ENCODE measurements around the gene KIF27. TPM values are rescaled to one million over a fixed set of nuclear protein-coding genes. Genes with fewer than 3 reads are reported as not detected.
"Not testable (repeated sequence)": the region's sequence is repeated elsewhere in the genome, so short reads cannot be mapped to it uniquely, and the experiment has no call there.

KIF27 gene
- total RNA-seq, 1 donor from 2014 or later: 9.4 TPM

DNA sequence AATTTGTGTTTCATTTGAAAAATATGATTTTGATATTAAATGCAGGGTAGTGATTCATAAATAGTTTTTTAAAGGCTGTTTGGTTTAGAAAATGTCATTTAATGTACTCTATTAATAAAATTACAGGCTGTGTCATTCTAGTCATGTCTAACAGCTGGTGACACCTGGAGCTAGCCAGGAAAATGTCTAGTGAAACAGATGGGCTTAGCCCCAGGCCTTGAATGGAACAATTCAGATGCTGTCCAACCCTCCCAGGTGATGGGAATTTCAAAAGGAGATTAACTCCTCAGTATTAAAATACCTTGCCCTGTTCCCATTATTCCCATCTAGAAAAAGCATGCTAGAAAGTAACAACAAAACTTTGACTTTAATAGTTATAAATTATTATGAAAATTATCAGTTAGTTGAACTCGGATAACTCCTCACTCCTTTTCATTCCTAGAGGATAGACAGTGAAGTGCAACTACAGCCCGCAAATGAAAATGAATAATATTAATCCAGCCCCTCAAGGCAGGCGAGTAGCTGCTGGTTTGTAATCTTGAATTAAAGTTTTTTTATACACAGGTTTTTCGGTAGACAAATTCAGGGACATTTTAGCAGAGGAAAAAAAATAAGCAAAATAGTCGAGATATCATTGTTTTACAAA is 90.7 kb downstream of the KIF27 start:
- DNase-seq (ENCODE audit: low read depth, low spot score); H3K9me3 Mint-ChIP-seq; H3K27me3 Mint-ChIP-seq (ENCODE audit: low read depth); H3K36me3 Mint-ChIP-seq (ENCODE audit: low read depth); H3K4me1 Mint-ChIP-seq; H3K27ac Mint-ChIP-seq (ENCODE audit: unreplicated experiment); H3K4me3 Mint-ChIP-seq: not testable (repeated sequence)
- TF ChIP-seq, protein P1, sequence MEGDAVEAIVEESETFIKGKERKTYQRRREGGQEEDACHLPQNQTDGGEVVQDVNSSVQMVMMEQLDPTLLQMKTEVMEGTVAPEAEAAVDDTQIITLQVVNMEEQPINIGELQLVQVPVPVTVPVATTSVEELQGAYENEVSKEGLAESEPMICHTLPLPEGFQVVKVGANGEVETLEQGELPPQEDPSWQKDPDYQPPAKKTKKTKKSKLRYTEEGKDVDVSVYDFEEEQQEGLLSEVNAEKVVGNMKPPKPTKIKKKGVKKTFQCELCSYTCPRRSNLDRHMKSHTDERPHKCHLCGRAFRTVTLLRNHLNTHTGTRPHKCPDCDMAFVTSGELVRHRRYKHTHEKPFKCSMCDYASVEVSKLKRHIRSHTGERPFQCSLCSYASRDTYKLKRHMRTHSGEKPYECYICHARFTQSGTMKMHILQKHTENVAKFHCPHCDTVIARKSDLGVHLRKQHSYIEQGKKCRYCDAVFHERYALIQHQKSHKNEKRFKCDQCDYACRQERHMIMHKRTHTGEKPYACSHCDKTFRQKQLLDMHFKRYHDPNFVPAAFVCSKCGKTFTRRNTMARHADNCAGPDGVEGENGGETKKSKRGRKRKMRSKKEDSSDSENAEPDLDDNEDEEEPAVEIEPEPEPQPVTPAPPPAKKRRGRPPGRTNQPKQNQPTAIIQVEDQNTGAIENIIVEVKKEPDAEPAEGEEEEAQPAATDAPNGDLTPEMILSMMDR (conservative IDR thresholded peaks at IDR 0.05): peak; percentile 35

DNA sequence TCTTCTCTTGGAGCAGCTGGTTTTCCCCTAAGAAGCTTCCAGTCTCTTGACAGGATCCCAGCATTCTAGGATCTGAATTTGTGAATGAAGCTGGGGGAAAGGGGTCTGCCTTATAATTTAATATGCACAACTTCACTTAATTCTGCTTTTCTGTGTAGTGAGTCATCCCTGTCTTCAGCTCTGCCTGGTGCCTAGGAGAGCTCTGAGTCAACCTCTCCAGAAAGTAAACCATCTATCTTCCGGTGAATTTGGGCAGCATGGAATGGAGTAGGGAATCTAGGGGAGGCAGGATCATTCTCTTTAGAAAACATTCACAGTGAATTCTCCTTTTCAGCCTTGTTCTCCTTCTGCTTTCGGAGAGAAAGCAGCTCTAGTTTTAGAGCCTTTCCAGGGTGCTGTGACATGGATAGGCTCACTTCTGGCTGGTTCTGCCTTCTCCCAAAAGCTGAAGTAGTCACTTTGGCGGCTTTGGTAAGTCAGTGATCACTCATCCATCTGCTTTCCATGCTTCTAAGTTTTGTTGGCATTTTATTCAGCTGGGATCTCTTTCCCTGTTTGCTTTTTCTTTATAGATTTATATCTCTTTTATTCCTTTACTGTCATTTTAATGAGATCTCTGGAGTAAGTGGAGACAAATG is 96.1 kb downstream of the KIF27 start:
- H3K27ac Mint-ChIP-seq (ENCODE audit: unreplicated experiment); H3K9me3 Mint-ChIP-seq; DNase-seq (ENCODE audit: low read depth, low spot score); H3K4me1 Mint-ChIP-seq; H3K36me3 Mint-ChIP-seq (ENCODE audit: low read depth); H3K27me3 Mint-ChIP-seq (ENCODE audit: low read depth); H3K4me3 Mint-ChIP-seq: not testable (repeated sequence)

DNA sequence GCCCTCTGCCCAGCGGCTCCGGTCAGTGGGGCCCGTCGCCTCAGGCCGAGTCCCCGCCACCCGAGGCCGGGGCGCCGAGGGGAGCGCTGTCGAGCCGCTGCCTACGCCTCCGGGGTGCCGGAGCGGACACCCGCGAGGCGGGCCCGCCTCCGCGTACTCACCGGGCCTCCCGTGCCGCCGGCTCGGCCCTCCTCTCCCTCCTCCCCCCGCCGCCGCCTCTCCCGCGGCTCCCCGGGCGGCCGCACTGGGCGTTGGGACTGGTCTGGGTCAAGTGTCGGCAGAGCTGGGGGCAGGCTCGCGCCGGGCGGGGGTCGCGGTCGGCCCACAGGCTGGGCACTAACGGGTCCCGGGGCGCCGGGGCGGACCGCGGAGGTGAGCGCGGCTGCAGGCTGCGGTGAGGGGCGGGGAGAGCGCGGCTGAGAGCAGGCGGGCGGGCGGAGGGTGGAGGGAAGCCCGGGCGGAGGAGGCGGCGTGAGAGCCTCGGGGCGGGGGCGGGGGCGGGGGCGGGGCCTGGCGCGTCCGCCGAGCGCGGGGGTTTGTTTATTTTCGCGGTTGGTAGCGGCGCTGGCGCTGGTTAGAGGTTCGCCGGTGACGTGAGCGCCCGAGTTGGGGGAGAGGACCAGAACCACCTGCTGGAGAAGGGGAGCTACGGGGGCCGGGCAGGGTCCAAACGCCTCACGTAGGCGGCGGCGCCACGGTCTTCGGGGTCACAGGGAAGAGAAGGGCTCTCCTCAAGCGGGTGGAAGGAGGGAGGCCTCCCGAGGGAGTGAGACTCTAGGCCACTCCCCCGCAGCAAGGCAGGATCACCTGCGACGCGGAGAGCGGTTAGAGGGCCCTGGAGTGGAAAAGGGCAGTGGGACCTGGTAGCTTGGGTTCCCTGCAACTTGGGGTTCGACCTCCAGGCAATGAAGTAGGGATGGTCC is 103.6 kb downstream of the KIF27 start, which contains the start of gene GKAP1:
Gene GKAP1 (minus strand): TSS at position 414 of the 923 bp plus-strand sequence. CDS start 11,252 bp downstream, outside the sequence.
- H3K9me3 Mint-ChIP-seq: not testable (repeated sequence)

DNA sequence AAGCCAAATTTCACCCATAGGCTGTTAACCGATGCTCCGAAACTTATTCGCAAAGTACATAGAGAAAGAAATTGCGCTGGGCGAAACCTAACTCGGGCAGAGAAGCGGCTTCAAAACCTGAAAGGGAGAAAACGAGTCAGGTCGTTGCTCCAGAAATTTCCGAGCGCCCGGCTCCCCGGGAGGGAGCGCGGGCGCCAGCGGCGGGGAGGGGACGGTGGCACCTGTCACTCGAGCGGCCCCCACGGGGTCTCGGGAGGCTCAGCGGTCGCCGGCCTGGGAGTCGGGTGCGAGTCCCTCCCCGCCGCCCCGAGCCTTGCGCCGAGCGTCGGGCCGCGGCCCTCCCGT is 104.2 kb downstream of the KIF27 start:
- not testable (repeated sequence) for H3K9me3 Mint-ChIP-seq; H3K36me3 Mint-ChIP-seq (ENCODE audit: low read depth); H3K4me1 Mint-ChIP-seq; DNase-seq (ENCODE audit: low read depth, low spot score); H3K27ac Mint-ChIP-seq (ENCODE audit: unreplicated experiment)
- Mint-ChIP-seq H3K27me3 (ENCODE audit: low read depth) (peaks cover 10% of the 10 kb centered on the region), H3K4me3 (peak overlapping the region; percentile 87)

More for the DNA sequence above, 103.6 kb downstream of the KIF27 start, which contains the start of gene GKAP1:
- peak; percentile 59 for DNase-seq (ENCODE audit: low read depth, low spot score)
- Mint-ChIP-seq H3K4me3 (peak within 1 kb of the TSS; percentile 87), H3K27me3 (ENCODE audit: low read depth) (peaks cover 16% of the 10 kb centered on the region)
- H3K4me1 Mint-ChIP-seq; H3K36me3 Mint-ChIP-seq (ENCODE audit: low read depth); H3K27ac Mint-ChIP-seq (ENCODE audit: unreplicated experiment): not testable (repeated sequence)

DNA sequence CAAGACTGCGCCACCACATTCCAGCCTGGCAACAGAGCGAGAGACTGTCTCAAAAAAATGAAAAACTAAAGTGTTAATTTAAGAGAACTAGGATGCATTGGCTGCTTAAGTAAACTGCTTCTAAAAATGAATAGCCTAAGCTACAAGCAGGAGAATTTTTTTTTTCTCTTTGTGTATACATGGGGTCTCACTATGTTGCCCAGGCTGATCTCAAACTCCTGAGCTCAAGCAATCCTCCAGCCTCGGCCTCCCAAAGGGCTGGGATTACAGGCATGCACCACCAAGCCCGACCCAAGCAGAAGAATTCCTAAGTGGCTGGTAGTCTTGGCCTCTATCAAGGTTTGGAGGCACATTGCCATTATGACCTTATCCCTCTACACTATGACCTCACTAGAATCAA is 106.1 kb downstream of the KIF27 start:
- H3K9me3 Mint-ChIP-seq; DNase-seq (ENCODE audit: low read depth, low spot score); H3K36me3 Mint-ChIP-seq (ENCODE audit: low read depth); H3K27ac Mint-ChIP-seq (ENCODE audit: unreplicated experiment); H3K27me3 Mint-ChIP-seq (ENCODE audit: low read depth); H3K4me1 Mint-ChIP-seq: not testable (repeated sequence)
- H3K4me3 Mint-ChIP-seq: peak overlapping the region; percentile 55

DNA sequence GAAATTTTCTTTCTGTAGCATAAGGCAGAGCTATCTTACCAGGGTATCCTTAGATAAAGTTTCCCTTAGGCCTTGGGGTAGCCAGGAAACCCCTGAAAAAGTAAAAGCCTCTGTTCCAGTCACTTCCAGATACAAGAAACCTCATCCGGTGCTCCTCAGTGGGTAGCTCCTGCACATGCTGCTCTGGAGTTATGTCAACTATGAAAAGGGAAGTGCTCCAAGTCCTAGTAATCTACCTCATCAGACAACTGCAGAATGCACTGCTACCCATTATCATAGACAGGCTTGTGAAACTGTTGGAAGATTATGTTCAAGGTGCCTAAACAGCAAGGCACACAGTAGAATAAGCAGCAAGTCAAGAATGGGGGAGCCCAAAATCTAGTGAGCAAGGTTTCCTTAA is 112.0 kb downstream of the KIF27 start:
- H3K27me3 Mint-ChIP-seq (ENCODE audit: low read depth); H3K4me1 Mint-ChIP-seq; H3K27ac Mint-ChIP-seq (ENCODE audit: unreplicated experiment); DNase-seq (ENCODE audit: low read depth, low spot score); H3K9me3 Mint-ChIP-seq; H3K36me3 Mint-ChIP-seq (ENCODE audit: low read depth); H3K4me3 Mint-ChIP-seq: not testable (repeated sequence)

DNA sequence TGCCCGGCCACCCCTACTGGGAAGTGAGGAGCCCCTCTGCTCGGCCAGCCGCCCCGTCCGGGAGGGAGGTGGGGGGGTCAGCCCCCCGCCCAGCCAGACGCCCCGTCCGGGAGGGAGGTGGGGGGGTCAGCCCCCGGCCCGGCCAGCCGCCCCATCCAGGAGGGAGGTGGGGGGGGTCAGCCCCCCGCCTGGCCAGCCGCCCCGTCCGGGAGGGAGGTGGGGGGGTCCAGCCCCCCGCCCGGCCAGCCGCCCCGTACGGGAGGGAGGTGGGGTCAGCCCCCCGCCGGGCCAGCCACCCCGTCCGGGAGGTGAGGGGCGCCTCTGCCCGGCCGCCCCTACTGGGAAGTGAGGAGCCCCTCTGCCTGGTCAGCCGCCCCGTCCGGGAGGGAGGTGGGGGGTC is 116.8 kb downstream of the KIF27 start:
- H3K4me3 Mint-ChIP-seq; DNase-seq (ENCODE audit: low read depth, low spot score); H3K4me1 Mint-ChIP-seq; H3K27ac Mint-ChIP-seq (ENCODE audit: unreplicated experiment); H3K9me3 Mint-ChIP-seq; H3K27me3 Mint-ChIP-seq (ENCODE audit: low read depth): not testable (repeated sequence)
- peaks cover 13% of the 10 kb centered on the region for H3K36me3 Mint-ChIP-seq (ENCODE audit: low read depth)

DNA sequence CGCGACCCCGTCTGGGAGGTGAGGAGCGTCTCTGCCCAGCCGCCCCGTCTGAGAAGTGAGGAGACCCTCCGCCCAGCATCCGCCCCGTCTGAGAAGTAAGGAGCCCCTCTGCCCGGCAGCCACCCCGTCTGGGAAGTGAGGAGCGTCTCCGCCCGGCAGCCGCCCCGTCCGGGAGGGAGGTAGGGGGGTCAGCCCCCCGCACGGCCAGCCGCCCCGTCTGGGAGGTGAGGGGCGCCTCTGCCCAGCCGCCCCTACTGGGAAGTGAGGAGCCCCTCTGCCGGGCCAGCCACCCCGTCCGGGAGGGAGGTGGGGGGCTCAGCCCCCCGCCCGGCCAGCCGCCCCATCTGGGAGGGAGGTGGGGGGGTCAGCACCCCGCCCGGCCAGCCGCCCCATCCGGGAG is 117.3 kb downstream of the KIF27 start:
- H3K36me3 Mint-ChIP-seq (ENCODE audit: low read depth): peaks cover 15% of the 10 kb centered on the region
- not testable (repeated sequence) for H3K9me3 Mint-ChIP-seq; H3K27me3 Mint-ChIP-seq (ENCODE audit: low read depth); H3K27ac Mint-ChIP-seq (ENCODE audit: unreplicated experiment); H3K4me1 Mint-ChIP-seq; DNase-seq (ENCODE audit: low read depth, low spot score); H3K4me3 Mint-ChIP-seq
